GM23338 (cell line): ENCODE data around the gene PRDX4. TPM values are rescaled to one million over a fixed set of nuclear protein-coding genes. Genes with fewer than 3 reads are reported as not detected.

Source experiments
- ATAC-seq: fragments of 200-7000 bp; cut with Tn5 transposase; 3 replicates; pipeline ENCODE4 v1.9.1; 2020
- DNase-seq: peaks from one replicate; pipeline ENCODE4 v3.0.0-alpha.2; 2015; ENCODE audit warnings: low spot score
- H2AFZ ChIP-seq: fragments of 200-600 bp; sonication (generic); 2 replicates; pipeline ENCODE4 v1.8.0; 2016; ENCODE audit warnings: antibody characterized with exemption, mild to moderate bottlenecking, moderate library complexity
- H3F3A ChIP-seq: fragments of 200-600 bp; sonication (generic); replicated peaks from 2 replicates; pipeline ENCODE4 v1.8.0; 2017; ENCODE audit warnings: antibody characterized with exemption, mixed run types, low read depth
- H3K27ac ChIP-seq: fragments of 200-600 bp; sonication (generic); 2 replicates; pipeline ENCODE4 v1.6.1; 2016; ENCODE audit warnings: low read depth
- H3K27me3 ChIP-seq: fragments of 200-600 bp; sonication (generic); 2 replicates; pipeline ENCODE4 v1.8.0; 2016; ENCODE audit warnings: mild to moderate bottlenecking, mixed run types, moderate library complexity; ENCODE audit not compliant: insufficient read depth
- H3K36me3 ChIP-seq: fragments of 200-600 bp; sonication (generic); 2 replicates; pipeline ENCODE4 v1.8.0; 2016; ENCODE audit warnings: mild to moderate bottlenecking; ENCODE audit not compliant: insufficient read depth
- H3K4me1 ChIP-seq: fragments of 200-600 bp; sonication (generic); 2 replicates; pipeline ENCODE4 v1.8.0; 2016; ENCODE audit warnings: mild to moderate bottlenecking, moderate library complexity; ENCODE audit not compliant: insufficient read depth
- H3K4me2 ChIP-seq: fragments of 200-600 bp; sonication (generic); 2 replicates; pipeline ENCODE4 v1.7.1; 2017; ENCODE audit warnings: mixed run types
- H3K4me3 ChIP-seq: fragments of 200-600 bp; sonication (generic); 2 replicates; pipeline ENCODE4 v1.6.1; 2016; ENCODE audit warnings: mixed run types
- H3K79me2 ChIP-seq: fragments of 200-600 bp; sonication (generic); replicated peaks from 2 replicates; pipeline ENCODE4 v1.8.0; 2017; ENCODE audit warnings: mild to moderate bottlenecking; ENCODE audit not compliant: insufficient read depth
- H3K9me2 ChIP-seq: fragments of 200-600 bp; sonication (generic); 2 replicates; pipeline ENCODE4 v1.8.0; 2017; ENCODE audit not compliant: insufficient read depth
- H4K20me1 ChIP-seq: fragments of 200-600 bp; sonication (generic); replicated peaks from 2 replicates; pipeline ENCODE4 v1.8.0; 2017; ENCODE audit warnings: mild to moderate bottlenecking; ENCODE audit not compliant: insufficient read depth
- H3K27ac Mint-ChIP-seq: 2 replicates; pipeline ENCODE4 v1.8.0; 2020; ENCODE audit warnings: inconsistent platforms, mild to moderate bottlenecking, moderate library complexity, mixed read lengths
- H3K27me3 Mint-ChIP-seq: 3 replicates; pipeline ENCODE4 v1.8.0; 2022; ENCODE audit warnings: low read depth, mild to moderate bottlenecking, moderate library complexity, mixed read lengths, inconsistent platforms; ENCODE audit not compliant: insufficient read depth, poor library complexity
- H3K36me3 Mint-ChIP-seq: 3 replicates; pipeline ENCODE4 v1.8.0; 2021; ENCODE audit warnings: low read depth, mild to moderate bottlenecking, inconsistent platforms, moderate library complexity, mixed read lengths
- H3K4me1 Mint-ChIP-seq: 3 replicates; pipeline ENCODE4 v1.8.0; 2020; ENCODE audit warnings: mild to moderate bottlenecking, inconsistent platforms, mixed read lengths
- H3K4me3 Mint-ChIP-seq: 3 replicates; pipeline ENCODE4 v1.8.0; 2021; ENCODE audit warnings: moderate library complexity, mild to moderate bottlenecking, inconsistent platforms, mixed read lengths
- H3K9me3 Mint-ChIP-seq: 3 replicates; pipeline ENCODE4 v1.8.0; 2020; ENCODE audit warnings: moderate library complexity, mild to moderate bottlenecking, inconsistent platforms, mixed read lengths
- CREB1 ChIP-seq: fragments of 250-450 bp; sonication (Bioruptor Pico); IDR thresholded peaks from 2 replicates; pipeline ENCODE4 v1.5.0; 2020; ENCODE audit warnings: low read depth, mild to moderate bottlenecking, moderate library complexity
- CTCF ChIP-seq, 2 experiments: fragments of 200-600 bp in 1 of 2; sonication (generic) in 1 of 2; conservative IDR thresholded peaks; 2 replicates each; pipeline versions ENCODE4 v1.5.1 to v1.6.1; 2016 to 2017; ENCODE audit warnings: antibody characterized with exemption in 2 of 2, low read depth in 2 of 2, mild to moderate bottlenecking in 2 of 2, moderate library complexity in 1 of 2
- EZH2phosphoT487 ChIP-seq: fragments of 200-600 bp; sonication (generic); IDR thresholded peaks from one replicate; pipeline ENCODE4 v1.8.1; 2018; ENCODE audit warnings: antibody characterized with exemption; ENCODE audit not compliant: unreplicated experiment
- JUNB ChIP-seq: IDR thresholded peaks from one replicate; pipeline ENCODE4 v1.6.1; 2016; ENCODE audit warnings: antibody characterized with exemption; ENCODE audit not compliant: unreplicated experiment
- NANOG ChIP-seq: IDR thresholded peaks from 2 replicates; pipeline ENCODE4 v1.6.1; 2016; ENCODE audit warnings: antibody characterized with exemption, borderline replicate concordance
- REST ChIP-seq: IDR thresholded peaks from one replicate; pipeline ENCODE4 v1.6.1; 2018; ENCODE audit warnings: antibody characterized with exemption; ENCODE audit not compliant: unreplicated experiment
- ZNF331 ChIP-seq: fragments of 250-450 bp; sonication (Bioruptor Pico); IDR thresholded peaks from 2 replicates; pipeline ENCODE4 v1.5.0; 2020; ENCODE audit warnings: low read depth, mild to moderate bottlenecking, moderate library complexity
- polyA plus RNA-seq: library from polyadenylated mRNA; unstranded; fragments of >200 nt; fragmentation: Nextera tagmentation; extraction: Ambion mirVana; gene quantifications from 2 replicates; pipeline ENCODE4 v1.2.1, GENCODE V29; 2016
- total RNA-seq: library from RNA; depleted of rRNA; stranded (reverse); fragments of >200 nt; shearing (Covaris generic); gene quantifications from 2 replicates; pipeline ENCODE4 v1.2.3, GENCODE V29; 2014

PRDX4 gene
- total and polyA plus RNA-seq, 2 experiments from 2014 or later = 101 to 139 TPM

GRCh38 chrX:23692166-23692565 is 24.9 kb downstream of the PRDX4 start:
- no peaks in the 10 kb centered on the region for H3K4me1 ChIP-seq
- H3K4me1 Mint-ChIP-seq = no peaks in the 10 kb centered on the region
- DNase-seq (no peak), ATAC-seq (no peak)
- H4K20me1 ChIP-seq = no peaks in the 10 kb centered on the region
- H3K36me3 Mint-ChIP-seq = no peaks in the 10 kb centered on the region; the same call in 2 of the 3 replicates
- no peak overlapping the region for H3K4me2 ChIP-seq
- no peak overlapping the region for H2AFZ ChIP-seq
- H3K27me3 ChIP-seq = no peaks in the 10 kb centered on the region
- no peaks in the 10 kb centered on the region for H3K79me2 ChIP-seq
- TF ChIP-seq ZNF331 (no peak), EZH2phosphoT487 (no peak), CREB1 (CRISPR knock-in tag) (no peak), NANOG (no peak), REST (no peak)
- H3K9me3 Mint-ChIP-seq = no peaks in the 10 kb centered on the region
- no peaks in the 10 kb centered on the region for H3F3A ChIP-seq
- no peak overlapping the region for H3K27ac Mint-ChIP-seq
- no peak overlapping the region for H3K4me3 ChIP-seq
- no peaks in the 10 kb centered on the region for H3K36me3 ChIP-seq
- H3K4me3 Mint-ChIP-seq = no peak overlapping the region
- H3K9me2 ChIP-seq = no peaks in the 10 kb centered on the region
- no peak overlapping the region for H3K27ac ChIP-seq
- no peaks in the 10 kb centered on the region for H3K27me3 Mint-ChIP-seq

- TF ChIP-seq JUNB = no peak
- TF ChIP-seq CTCF (conservative IDR thresholded peaks at IDR 0.05; ENCODE audit: low read depth in 2 of 2) = peak; percentile 28 to 72; a peak in 2 of 4 replicates
- Histone ChIP-seq H4K20me1 (no peaks in the 10 kb centered on the region), H3K79me2 (no peaks in the 10 kb centered on the region), H3F3A (no peaks in the 10 kb centered on the region), H3K27ac (no peak overlapping the region), H3K4me2 (no peak overlapping the region), H3K4me1 (no peaks in the 10 kb centered on the region), H3K36me3 (no peaks in the 10 kb centered on the region), H3K4me3 (no peak overlapping the region), H3K27me3 (no peaks in the 10 kb centered on the region), H3K9me2 (no peaks in the 10 kb centered on the region), H2AFZ (no peak overlapping the region)
- Mint-ChIP-seq H3K4me3 (no peak overlapping the region), H3K36me3 (no peaks in the 10 kb centered on the region), H3K27me3 (no peaks in the 10 kb centered on the region), H3K9me3 (no peaks in the 10 kb centered on the region), H3K27ac (no peak overlapping the region), H3K4me1 (no peaks in the 10 kb centered on the region)
- ATAC-seq = peak; percentile 32; the same call in 1 of the 3 replicates
- DNase-seq = peak; percentile 55
Measured at GRCh38 chrX:23694606-23695005, 27.3 kb downstream of the PRDX4 start.
